ELF-1 (cell line): ENCODE data around the gene OSBP2.
"Not testable (repeated sequence)": the region's sequence is repeated elsewhere in the genome, so short reads cannot be mapped to it uniquely, and the experiment has no call there.

Source experiments
- DNase-seq: peaks from one replicate; pipeline ENCODE4 v3.0.0-alpha.2; 2016; ENCODE audit warnings: low read depth, low spot score

The OSBP2 gene

GRCh38 chr22:30755759-30756124, 61.1 kb downstream of the OSBP2 start:
- DNase-seq = no peak

GRCh38 chr22:30763815-30764673, 69.4 kb downstream of the OSBP2 start:
- DNase-seq = peak; percentile 75

DNA sequence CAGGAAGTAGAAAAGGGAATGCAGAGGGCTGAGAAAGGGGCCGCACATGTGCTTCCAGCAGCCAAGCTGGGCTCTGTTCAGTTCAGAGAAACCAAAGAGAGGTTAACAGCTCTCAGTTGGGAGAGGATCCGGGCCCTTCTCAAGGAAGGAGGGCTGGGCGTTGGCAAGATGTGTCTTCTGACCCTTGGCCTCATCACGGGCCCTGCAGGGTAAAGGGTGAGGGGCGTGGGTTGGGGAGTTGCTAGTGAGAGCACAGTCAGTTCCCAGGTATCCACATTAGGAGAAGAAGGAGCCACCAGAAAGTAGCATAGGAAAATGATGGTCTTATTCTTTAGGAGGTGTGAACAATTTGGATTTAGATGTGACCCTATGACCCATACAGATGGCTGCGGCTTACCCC, 73.0 kb downstream of the OSBP2 start:
- no peak for DNase-seq

DNA sequence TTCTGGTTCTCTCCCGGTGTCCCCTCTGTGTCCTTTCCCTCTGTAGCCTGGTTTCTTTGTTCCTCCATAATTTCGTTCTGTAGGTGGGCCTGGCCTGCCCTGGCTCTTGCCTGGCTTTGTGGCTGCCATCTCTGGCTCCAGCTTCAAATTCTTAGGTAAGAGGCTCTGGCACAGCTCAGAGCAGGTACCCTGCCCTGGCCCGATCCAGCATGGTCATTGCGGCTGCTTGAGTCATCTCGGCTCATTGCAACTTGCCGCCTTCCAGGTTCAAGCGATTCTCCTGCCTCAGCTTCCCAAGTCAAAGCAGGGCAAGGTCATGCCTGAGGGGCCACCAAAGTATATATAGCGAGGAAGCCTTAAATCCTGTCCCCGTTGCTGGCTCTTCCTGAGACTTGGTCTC, 76.0 kb downstream of the OSBP2 start:
- DNase-seq = no peak

DNA sequence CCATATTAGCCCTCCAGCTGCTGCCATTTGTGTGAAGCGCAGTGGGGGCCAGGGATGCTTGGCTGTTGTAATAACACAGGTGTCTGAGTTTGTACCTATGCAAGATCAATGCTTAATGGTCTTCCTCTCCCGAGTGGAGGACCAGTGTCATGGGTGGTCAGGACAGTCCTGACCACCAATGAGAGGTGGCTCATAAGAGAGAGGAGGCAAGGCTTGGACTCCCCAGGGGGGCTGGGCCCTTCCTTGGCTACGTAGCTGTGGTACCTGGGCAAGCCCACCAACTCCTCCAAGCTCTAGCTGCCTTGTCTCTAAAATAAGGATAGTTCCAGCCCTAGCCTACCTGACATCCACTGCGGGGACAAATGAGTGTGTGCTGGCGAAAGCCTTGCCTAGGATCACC, 79.2 kb downstream of the OSBP2 start:
- no peak for DNase-seq

- no peak for DNase-seq
Measured at GRCh38 chr22:30774566-30774965, 79.9 kb downstream of the OSBP2 start.

DNA sequence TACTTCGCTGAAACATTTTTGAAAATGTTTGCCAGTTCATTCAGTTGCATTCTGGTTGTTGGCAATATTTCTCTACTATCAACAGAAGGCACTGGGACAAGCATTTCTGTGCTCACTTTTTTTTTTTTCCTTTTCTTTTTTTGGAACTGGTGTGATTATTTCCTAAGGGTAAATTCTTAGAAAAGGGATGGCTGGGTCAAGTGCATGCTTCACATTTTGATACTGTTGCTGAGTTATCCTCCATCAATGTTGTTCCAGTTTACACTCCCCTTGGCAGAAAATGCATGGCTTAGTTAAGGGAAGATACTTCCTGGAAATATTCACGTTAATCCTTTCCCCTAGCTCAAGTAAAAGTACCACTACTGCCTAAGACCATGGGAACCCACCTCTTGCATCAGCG, 81.8 kb downstream of the OSBP2 start:
- no peak for DNase-seq

GRCh38 chr22:30777146-30777545, 82.5 kb downstream of the OSBP2 start:
- DNase-seq = not testable (repeated sequence)

DNA sequence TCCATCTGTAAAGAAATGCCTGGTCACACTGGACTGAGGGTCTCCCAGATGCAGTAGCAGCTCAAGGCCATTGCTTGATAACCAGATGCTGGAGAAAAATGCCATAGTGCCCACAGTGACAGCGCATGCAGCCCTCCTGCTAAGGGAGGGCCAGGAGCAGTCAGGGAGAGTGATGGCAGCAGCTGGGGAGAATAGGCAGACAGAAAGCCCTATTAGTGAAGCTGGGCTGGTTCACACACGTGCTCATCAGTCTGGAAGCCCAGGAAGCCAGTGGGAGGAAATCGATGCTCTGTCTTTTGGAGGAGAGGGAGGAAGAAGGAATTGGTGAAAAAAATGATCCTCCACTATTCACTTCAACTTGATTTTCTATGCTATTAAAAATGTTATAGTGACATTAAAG, 82.9 kb downstream of the OSBP2 start:
- DNase-seq = no peak

DNA sequence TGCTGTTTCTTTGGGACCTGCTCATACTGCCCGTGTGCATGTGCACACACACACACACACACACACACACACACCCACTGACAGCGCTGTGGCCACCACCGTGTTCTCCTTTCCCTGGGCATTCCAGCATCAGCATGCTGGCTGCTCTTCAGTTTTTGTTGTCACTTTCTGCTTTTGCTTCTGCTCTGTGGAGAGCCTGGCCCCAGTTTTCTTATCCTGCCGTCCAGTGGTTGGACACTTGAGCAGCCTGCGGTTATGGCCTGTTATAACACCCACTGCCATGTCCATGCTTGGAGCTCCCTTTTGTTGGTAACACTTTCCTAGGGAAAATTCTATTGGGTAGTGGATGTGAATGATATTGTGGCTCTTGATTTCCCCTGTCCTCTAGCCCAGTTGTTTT, 83.6 kb downstream of the OSBP2 start:
- DNase-seq = no peak

DNA sequence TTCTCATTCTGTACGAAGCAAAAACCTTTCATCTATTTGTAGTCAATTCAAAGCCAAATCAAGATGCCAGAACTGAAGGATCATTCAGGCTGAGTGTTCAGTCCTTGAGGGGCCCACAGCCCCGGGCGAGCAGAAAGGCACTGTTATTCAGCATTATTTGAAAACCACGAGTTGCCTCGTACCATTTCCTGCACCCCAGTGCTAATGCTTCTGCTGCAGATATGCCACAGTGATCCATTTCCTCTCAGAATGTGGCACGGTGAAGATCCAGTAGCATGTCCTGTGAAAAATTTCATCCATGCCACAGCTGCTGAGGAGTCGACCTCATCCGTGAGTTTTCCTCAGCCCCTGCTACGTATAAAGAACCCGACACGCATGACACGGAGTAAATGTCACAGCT, 85.4 kb downstream of the OSBP2 start:
- DNase-seq = no peak

DNA sequence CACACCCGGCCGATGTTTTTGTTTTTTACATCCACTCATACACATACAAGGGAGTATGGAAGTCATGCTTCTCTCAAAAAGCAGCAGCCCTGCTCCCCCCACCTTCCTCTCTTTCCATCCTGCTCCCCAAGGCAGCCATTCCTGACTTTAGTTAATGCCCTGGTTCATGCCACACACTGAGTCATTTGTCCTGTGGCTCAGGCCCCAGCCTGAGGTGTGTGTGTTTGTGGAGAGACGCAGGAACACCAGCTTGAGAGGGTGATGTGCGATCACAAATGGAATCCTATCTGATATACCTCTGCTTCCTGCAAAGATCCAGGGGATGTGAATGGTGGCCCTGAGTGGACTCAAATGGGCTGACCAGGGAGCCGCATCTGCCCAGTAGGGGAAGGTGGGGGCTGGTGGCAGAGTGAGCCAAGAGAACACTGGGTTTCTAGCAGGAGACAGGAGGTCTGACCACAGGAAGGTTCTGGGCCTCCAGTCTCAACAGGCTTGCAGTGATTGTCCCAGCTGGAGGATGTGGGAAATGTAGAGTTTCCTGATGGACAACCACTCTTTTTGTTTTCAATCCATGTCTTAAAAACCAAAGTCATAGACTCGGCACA, 86.7 kb downstream of the OSBP2 start:
- DNase-seq = no peak

DNA sequence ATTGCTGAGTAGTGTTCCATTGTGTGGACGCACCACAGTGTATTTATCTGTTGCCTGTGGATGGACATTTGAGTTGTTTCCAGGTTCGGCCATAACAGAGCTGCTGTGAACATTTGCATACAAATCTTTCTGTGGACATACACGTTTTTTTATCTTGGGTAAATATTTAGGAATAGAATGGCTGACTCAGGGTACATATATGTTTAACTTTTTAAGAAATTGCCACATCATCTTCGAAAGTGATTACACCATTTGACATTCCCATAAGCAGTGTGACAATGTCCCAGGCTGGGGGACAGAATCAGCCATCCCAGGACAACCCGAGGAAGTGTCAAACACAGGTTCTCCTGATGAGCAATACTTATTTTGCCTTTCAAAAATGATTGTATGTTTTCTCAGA, 87.9 kb downstream of the OSBP2 start:
- no peak for DNase-seq

GRCh38 chr22:30783021-30783420, 88.3 kb downstream of the OSBP2 start:
- DNase-seq = peak; percentile 74

DNA sequence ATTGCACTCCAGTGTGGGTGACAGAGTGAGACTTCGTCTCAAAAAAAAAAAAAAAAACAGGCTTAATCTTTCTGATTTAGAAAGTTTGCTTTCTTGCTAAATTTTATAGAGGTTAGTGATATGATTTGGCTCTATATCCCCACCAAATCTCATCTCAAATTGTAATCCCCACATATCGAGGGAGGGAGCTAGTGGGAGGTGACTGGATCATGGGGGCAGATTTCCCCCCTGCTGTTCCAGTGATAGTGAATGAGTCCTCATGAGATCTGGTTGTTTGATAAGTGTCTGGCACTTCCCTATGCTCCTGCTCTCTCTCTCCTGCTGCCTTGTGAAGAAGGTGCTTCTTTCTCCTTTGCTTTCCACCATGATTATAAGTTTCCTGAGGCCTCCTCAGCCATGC, 90.9 kb downstream of the OSBP2 start:
- DNase-seq = no peak

DNA sequence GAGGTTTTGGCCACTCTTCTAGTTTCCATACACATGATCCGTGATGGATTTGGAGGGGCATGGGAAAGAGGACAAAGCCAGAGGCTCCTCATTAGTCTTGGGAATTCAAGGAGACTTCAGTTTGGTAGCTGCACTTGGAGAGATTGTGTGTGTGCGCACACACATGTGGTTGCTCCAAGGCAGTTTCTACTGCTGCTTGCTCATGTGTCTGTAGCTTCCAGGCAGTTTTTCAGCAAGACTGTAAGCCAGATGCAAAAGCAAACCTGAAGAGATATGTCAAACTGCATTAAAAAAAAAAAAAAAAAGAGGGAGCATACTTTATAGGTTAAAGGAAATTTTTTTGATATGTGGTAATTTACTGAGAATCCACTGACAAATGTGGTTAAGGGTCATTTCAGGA, 95.7 kb downstream of the OSBP2 start:
- no peak for DNase-seq

GRCh38 chr22:30792456-30792855, 97.8 kb downstream of the OSBP2 start:
- DNase-seq = no peak

GRCh38 chr22:30795118-30795517, 100.4 kb downstream of the OSBP2 start:
- no peak for DNase-seq

DNA sequence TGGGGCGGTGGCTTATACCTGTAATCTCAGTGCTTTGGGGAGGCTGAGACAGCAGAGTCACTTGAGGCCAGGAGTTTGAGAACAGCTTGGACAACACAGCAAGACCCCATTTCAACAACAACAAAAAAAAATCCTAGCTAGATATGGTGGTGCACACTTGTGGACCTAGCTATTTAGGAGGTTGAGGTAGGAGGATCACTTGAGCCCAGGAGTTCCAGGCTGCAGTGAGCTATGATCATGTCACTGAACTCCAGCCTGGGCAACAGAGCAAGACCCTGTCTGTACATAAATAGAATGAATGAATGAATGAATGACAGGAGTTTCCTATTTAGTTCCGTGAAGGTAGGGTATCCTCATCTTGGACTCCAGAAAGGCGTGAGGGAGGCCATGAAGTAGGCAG, 107.0 kb downstream of the OSBP2 start:
- DNase-seq = no peak

GRCh38 chr22:30802202-30803166, 107.8 kb downstream of the OSBP2 start:
- peak; percentile 97 for DNase-seq

DNA sequence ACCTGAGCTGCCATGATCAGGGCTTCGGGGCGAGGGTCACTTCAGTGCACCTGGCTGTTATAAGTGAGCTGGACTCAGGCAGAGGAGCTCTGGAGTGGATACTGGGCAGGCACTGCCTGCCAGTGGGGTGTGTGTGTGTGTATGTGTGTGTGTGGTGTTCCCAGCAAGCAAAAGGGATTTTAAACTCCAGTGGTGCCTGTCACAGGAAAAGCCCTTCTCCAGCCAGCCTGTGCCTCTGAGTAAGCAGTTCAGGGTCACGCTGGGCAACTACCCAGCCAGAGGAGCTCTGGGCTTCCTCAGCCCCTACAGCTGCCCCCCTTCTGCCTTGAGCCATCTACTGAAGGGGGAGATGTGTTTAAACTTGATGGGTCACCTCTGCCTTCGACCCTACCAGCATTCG, 109.0 kb downstream of the OSBP2 start:
- no peak for DNase-seq

DNA sequence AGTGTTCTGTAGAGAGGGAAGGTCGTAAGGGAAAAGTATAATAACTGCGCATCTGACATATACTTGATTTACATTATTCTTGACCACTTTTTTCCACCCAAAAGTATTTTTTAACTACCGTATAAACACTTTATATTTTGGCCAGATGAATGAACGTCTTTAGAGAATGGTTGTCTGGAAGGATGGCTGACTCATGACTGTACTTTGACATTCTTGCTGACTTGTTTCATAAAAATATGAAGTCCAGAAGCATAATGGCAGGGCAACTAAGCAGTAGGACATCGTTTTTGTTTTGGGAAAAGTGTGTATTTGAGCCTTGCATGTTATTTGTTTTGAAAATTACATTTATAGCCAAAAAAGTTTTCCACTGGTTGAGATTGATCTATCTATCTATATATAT, 110.0 kb downstream of the OSBP2 start:
- no peak for DNase-seq
